ENCODE data around the gene USP22.

Gene USP22

DNA sequence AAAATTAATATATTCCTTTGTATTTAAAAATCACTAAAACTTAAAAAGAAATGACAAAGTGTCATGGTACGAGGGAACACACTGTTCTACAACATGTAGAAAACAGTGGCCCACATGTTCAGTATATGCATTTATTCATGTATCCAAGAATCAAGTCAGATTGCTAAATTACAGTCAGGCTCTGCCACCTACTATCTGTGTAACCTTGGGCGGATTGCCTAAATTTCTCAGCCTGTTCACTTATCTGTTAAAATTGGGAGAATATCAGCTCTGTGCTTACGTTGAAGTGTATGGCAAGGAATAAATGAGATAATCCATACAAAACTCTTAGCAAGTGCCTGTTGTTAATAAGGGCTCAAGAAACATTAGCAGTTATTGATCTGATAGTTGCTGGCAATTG, 3.4 kb upstream of the USP22 start:
- no peak for DNase-seq (ENCODE audit: low spot score)

DNA sequence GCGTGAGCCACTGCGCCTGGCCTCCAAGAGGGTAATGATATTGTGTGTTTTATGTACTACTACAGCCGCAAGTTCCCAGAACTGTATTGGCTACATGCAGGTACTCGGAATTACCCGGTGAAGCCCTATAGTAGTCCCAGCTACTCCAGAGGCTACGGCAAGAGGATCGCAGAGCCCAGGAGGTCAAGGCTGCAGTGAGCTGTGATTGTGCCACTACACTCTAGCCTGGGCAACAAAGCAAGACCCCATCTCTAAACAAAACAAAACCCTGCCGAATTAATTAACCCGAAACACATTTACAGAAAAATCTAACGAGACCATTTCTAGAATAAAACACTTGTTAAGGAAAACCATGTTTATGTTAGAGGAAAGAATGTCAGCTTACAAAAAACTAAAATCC, 2.2 kb upstream of the USP22 start:
- DNase-seq (ENCODE audit: low spot score) = no peak

DNA sequence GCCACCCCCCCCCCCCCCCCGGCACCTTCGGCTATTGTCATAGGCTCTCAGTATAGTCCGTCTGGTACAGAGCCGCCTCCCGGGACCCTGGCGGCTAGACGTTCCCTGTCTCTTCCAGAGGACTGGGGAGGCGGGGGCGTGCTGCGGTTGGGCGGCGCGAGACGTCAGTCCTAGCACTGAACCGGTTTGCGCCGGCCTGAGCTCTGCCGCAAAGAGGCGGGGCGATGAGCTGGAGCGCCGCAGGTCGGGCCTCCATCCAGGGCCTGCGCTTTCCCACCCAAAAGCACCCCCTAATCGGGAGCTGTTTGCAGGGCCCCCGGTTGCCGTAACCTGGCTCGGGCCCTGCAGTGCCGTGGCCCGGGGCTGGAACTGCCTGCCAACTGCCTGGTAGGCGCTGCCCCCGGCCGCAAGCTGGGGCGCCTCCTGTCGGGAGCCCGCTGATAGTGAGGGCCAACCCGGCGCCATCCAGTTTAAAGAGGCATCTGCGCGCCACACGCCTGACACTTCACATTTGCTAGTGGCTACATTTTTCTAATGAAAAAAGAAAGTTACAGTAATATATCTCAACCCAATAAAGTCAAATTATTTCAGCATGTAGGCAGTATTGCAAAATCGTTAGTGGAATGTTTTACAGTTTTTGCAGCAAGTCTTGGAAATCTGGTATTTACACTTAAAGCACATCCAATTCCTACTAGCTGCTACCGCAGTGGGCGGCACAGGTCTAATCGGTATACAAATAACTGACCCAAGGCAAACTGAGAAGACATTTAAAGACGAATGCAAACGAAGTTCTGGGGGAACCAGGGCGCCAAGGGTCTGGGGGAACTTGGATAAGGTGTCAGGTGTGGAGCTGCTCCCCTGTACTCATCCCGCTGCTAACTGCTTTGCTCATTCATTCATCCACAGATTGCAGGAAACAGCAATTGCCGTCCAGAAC, 753 bp upstream of the USP22 start:
- DNase-seq (ENCODE audit: low spot score) = peak; percentile 97

GRCh38 chr17:21041741-21042457, 912 bp downstream of the USP22 start:
- peak; percentile 85 for DNase-seq (ENCODE audit: low spot score)

DNA sequence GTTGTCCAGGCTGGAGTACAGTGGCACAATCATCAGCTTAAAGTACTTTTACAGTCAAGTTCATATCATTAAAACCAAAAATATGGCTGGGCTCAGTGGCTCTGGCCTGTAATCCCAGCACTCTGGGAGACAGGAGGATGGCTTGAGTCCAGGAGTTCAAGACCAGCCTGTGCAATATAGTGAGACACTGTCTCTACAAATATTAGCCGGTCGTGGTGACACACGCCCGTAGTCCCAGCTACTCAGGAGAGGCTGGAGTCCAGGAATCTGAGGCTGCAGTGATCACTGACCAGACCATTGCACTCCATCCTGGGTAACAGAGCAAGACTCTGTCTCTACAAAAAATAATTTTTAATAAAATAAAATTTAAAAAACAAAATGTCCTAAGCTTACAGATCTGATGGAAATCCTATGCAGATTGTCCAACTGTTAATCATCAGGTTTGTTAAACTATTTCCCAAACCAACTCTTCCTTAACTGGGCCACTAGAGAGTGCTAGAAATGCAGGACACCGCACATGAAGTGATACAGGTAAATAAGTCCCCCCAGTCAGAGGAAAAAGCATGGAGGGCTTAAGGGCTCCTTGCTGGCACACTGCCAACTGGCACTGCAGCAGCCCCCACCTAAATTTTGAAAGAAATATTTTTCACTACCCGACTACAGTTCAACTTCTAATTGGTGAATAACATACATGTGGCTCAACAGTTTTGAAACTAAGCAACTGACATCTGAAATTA, 2.8 kb downstream of the USP22 start:
- DNase-seq (ENCODE audit: low spot score) = peak; percentile 39

DNA sequence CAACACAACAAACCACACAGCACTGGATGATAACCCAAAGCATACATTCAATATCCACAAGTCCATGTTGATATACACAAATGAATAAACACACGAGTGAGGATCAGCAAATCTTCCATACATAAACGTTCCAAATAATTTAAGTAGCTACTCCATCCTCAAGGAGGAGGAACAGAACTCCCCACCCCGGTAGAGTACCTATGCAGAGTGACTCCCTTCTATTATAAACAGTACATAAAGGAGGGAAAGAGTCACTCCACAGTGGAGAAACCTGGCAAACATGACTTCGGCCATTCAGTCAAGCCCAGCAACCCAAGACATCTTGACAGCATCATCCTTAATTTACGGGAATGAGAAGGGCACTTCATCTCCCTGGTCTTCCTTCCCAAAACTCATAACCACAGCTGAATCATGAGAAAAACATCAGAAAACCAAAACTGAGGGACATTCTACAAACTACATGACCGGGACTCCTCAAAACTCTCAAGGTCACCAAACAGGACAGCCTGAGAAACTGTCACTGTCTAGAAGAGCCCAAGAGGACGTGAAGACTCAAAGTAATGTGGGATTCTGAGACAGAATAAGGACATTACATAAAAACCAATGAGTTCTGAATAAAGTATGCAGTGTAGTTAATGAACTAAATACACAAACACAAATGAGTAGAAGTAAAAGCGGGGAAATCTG, 5.6 kb downstream of the USP22 start:
- no peak for DNase-seq (ENCODE audit: low spot score)

DNA sequence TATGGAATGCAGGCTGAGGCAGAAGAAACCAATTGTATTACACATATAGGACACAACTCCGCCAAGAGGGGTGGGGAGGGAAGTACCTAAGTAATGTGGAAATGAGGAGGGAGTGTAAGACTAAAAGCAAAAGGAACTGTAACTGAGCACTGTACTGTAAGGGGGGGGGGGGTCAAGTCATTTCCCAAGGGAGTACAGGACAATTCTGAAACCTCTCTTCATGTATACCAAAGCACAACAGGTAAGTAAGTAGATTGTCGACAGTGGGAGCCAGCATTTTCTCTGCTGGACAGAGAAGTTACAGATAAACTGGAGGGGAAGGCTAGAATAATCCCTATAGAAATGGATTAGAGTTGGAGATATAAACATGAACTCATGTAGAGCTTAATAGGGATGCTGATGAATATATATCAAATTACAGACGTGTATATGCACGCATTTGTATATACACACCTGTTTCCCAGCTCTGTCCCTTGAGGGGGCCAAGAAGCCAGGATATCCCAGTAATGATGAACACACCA, 6.4 kb downstream of the USP22 start:
- no peak for DNase-seq (ENCODE audit: low spot score)

DNA sequence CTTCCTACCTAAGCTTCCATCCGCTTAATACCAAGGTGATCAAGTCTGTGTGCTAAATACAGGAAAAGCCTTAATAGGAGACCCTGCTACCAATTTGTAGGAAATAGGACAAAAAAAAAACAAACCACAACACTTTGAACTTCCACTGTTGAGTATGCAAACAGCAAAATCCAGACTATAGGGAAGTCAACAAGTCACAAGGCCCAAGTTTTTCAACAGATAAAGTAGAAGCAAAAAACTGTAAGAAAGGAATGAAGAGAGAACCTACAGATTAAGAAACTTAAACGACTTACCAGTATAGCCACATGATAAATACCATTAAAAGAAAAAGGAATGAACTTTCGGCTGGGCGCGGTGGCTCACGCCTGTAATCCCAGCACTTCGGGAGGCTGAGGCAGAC, 7.4 kb downstream of the USP22 start:
- DNase-seq (ENCODE audit: low spot score) = no peak

- peak; percentile 69 for DNase-seq (ENCODE audit: low spot score)
Observed at GRCh38 chr17:21034340-21035235, 8.2 kb downstream of the USP22 start.

- DNase-seq (ENCODE audit: low spot score) = peak; percentile 37
Observed at GRCh38 chr17:21033350-21033749, 9.5 kb downstream of the USP22 start.

DNA sequence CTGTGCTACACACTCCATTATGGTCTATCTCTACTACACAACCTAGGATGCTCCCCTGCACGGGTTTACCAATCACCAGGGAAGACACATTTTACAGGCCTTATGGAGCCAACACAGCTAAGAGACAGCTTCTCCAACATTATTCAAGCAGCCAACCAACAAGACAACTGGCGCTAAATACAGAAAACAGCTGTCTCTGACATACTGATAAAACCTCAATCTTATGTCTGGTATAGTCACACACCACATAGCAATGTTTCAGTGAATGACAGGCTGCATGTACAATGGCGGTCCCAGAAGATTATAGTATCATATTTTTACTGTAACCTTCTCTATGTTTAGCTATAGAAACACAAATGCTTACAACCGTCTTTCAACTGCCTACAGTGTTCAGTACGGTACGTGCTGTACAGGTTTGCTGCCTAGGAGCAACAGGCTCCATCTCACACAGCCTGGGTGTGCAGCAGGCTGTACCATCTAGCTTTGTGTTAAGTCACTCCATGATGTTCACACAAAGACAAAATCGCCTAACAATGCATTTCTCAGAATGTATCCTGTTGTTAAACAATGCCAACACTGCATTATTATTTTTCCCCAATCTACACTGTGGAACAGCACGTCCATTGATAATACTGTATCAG, 10.9 kb downstream of the USP22 start:
- no peak for DNase-seq (ENCODE audit: low spot score)

DNA sequence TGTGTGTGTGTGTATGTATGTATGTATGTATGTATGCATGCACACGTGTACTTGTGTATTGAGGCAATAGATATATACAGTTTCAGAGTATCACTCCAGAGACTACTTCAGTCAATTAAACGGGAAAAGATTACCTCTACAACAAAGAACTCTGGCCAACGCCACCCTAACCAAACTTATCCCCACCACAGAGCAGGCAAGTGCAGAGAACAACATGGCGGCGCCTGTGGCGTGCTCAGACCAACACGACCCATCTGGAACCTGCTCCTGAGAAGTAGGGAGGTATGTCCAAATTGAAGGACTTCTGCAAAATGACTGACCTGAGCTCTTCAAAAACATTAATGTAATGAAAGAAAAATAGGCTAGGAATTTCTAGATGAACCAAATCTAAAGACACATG, 12.4 kb downstream of the USP22 start:
- no peak for DNase-seq (ENCODE audit: low spot score)

DNA sequence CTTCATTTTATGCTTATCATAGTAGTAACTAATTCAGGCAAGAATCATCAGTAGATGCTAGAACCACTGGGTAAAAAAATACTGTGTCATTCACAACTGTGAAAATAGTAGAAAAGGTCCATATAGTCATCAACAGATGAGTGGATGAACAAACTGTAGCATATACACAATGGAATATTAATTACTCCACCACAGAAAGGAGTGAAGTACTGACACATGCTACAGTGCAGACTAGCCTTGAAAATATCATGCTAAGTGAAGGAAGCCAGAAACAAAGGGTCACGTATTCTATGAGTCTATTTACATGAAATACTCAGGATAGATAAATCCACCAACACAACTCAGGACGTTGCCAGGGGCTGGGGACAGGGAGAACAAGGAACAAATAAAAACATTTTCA, 13.3 kb downstream of the USP22 start:
- no peak for DNase-seq (ENCODE audit: low spot score)

- peak; percentile 79 for DNase-seq (ENCODE audit: low spot score)
Observed at GRCh38 chr17:21029036-21029435, 13.8 kb downstream of the USP22 start.

DNA sequence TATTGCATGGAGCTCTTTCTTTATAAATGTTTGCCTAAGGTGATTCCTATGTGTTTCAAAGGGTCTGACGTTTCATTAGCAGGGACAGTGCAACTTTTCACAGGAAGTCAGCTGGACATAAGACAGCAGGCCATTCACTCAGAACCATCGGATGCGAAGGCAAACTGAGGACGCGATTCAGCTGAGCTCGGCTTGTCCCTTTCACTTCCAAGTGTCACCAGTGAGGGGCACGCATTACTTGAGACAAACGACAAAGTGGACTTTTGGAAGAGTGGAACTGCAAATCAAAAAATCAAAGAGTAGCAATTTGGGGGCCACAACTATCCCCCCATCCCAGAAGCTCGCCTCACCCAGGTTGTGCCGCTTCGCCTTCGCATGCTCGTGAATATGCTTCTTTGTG, 14.6 kb downstream of the USP22 start:
- no peak for DNase-seq (ENCODE audit: low spot score)

- no peak for DNase-seq (ENCODE audit: low spot score)
Observed at GRCh38 chr17:21027031-21027430, 15.8 kb downstream of the USP22 start.

GRCh38 chr17:21025451-21025850, 17.4 kb downstream of the USP22 start:
- DNase-seq (ENCODE audit: low spot score) = no peak

- DNase-seq (ENCODE audit: low spot score) = no peak
Observed at GRCh38 chr17:21024024-21024423, 18.8 kb downstream of the USP22 start.

DNA sequence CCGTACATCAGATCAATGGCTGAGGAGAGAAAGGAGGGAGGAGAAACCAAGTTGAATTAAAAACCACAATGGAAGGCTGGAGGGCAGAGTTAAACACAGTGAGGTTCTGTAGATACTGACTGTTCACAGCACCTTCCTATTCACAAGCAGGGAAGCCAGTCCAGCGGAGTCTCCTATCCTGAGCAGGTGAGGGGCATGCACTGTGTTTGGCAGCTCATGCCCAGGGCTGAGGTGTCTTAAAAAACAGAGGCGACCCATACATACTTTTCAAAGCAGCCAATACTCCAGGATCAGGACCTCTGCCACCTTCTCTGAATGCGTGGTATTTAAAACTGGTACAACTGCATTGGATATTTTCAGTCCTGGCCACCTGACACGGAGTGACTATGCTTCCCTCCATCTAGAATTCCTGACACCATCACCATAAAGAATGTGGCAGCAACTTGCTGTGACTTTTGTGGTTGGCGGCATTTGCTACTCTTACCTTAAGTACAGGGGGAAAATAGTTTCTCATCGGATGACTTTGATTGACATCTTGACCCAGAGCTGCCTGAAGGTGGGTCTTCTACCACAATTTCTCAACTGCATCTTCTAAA, 21.5 kb downstream of the USP22 start:
- DNase-seq (ENCODE audit: low spot score) = no peak

DNA sequence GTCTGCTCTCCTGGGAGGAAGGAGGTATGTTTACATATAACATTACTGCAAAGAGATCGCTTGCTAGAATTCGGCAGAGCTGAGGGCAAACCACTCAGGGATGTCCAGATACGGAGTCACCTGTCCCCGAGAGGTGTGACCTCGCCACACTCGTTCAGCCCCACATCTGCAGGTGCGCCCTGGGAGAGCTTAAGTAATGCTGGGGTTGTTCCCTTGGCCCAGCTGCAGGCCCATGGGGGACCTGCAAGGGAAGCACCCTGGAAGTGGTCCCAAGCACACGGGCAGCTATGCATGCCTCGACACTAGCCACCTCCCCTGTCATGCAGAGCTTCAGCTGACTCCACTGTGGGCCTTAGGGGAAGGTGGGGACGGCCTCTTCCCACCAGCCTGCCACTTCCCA, 22.2 kb downstream of the USP22 start:
- no peak for DNase-seq (ENCODE audit: low spot score)

Data from activated CD4-positive, alpha-beta T cell treated with anti-CD3 and anti-CD28 coated beads, Interleukin-2, Interleukin-4, amounts not matched to agents 100 ng/mL and 50 ng/mL, durations not matched to agents 16 hours and 8 hours (primary cell).